CD14-positive monocyte (primary cell): ENCODE measurements around the gene FABP1. TPM values are rescaled to one million over a fixed set of nuclear protein-coding genes. Genes with fewer than 3 reads are reported as not detected.

Source experiments
- DNase-seq, 3 donors: peaks; one replicate each; pipeline ENCODE4 v3.0.0-alpha.2; 2011 to 2022
- H2AFZ ChIP-seq: 2 replicates; pipeline ENCODE4 v1.6.0; 2012; ENCODE audit warnings: mild to moderate bottlenecking, low read depth, low read length, inconsistent platforms; ENCODE audit not compliant: insufficient read depth, poor library complexity, severe bottlenecking
- H3K27ac ChIP-seq, 2 donors: 1 replicate in 1 of 2; 2 replicates in 1 of 2; pipeline ENCODE4 v1.5.1; 2012 to 2013; ENCODE audit warnings: low read length in 2 of 2, control low read depth in 1 of 2, inconsistent platforms in 1 of 2, low read depth in 1 of 2, mild to moderate bottlenecking in 1 of 2
- H3K27me3 ChIP-seq, 2 donors: one replicate each; pipeline versions ENCODE4 v1.6.0 to v1.6.1; 2011 to 2013; ENCODE audit warnings: low read length in 2 of 2; ENCODE audit not compliant: control insufficient read depth in 2 of 2, insufficient read depth in 2 of 2
- H3K36me3 ChIP-seq, 2 donors: replicated peaks in 1 of 2; 1 replicate in 1 of 2; 2 replicates in 1 of 2; pipeline versions ENCODE4 v1.5.1 to v1.6.1; 2012 to 2013; ENCODE audit warnings: low read length in 2 of 2, control low read depth in 1 of 2, inconsistent platforms in 1 of 2, mild to moderate bottlenecking in 1 of 2; ENCODE audit not compliant: insufficient read depth in 2 of 2, control insufficient read depth in 1 of 2
- H3K4me1 ChIP-seq, 2 donors: 1 replicate in 1 of 2; 2 replicates in 1 of 2; pipeline versions ENCODE4 v1.5.1 to v1.6.1; 2012 to 2013; ENCODE audit warnings: low read length in 2 of 2, control low read depth in 1 of 2, inconsistent platforms in 1 of 2, mild to moderate bottlenecking in 1 of 2, moderate library complexity in 1 of 2; ENCODE audit not compliant: insufficient read depth in 2 of 2, control insufficient read depth in 1 of 2
- H3K4me2 ChIP-seq: replicated peaks from 2 replicates; pipeline ENCODE3; 2012; ENCODE audit warnings: low read length, moderate library complexity, mild to moderate bottlenecking; ENCODE audit not compliant: poor library complexity, severe bottlenecking; ENCODE audit errors: extremely low read depth
- H3K4me3 ChIP-seq, 3 experiments: fragments of 200-600 bp in 1 of 3; sonication (generic) in 1 of 3; replicated peaks in 1 of 3; 1 replicate in 2 of 3; 2 replicates in 1 of 3; pipeline ENCODE4 v1.5.1; 2011 to 2013; ENCODE audit warnings: low read length in 3 of 3, mild to moderate bottlenecking in 3 of 3, control low read depth in 2 of 3, low read depth in 2 of 3, inconsistent platforms in 1 of 3, moderate library complexity in 1 of 3
- H3K79me2 ChIP-seq: 2 replicates; pipeline ENCODE4 v1.6.0; 2012; ENCODE audit warnings: mild to moderate bottlenecking, control low read depth, inconsistent platforms, low read length, moderate library complexity; ENCODE audit not compliant: insufficient read depth
- H3K9ac ChIP-seq: 2 replicates; pipeline ENCODE4 v1.6.0; 2017; ENCODE audit warnings: low read length, mild to moderate bottlenecking; ENCODE audit not compliant: insufficient read depth, poor library complexity, severe bottlenecking
- H3K9me3 ChIP-seq, 2 donors: replicated peaks in 1 of 2; 1 replicate in 1 of 2; 2 replicates in 1 of 2; pipeline versions ENCODE4 v1.5.1 to v1.6.1; 2012 to 2013; ENCODE audit warnings: low read length in 2 of 2, control low read depth in 1 of 2; ENCODE audit not compliant: control insufficient read depth in 1 of 2, insufficient read depth in 1 of 2
- H4K20me1 ChIP-seq: 2 replicates; pipeline ENCODE4 v1.6.0; 2012; ENCODE audit warnings: mild to moderate bottlenecking, low read length, control low read depth, moderate library complexity; ENCODE audit not compliant: insufficient read depth
- H3K27ac Mint-ChIP-seq, 7 donors: one replicate each; pipeline ENCODE4 v1.8.0; 2020; ENCODE audit warnings: mild to moderate bottlenecking in 7 of 7, mixed read lengths in 7 of 7, moderate library complexity in 6 of 7, inconsistent platforms in 2 of 7
- H3K27me3 Mint-ChIP-seq, 3 donors: one replicate each; pipeline ENCODE4 v1.8.0; 2021 to 2022; ENCODE audit warnings: low read depth in 3 of 3, mild to moderate bottlenecking in 3 of 3, mixed read lengths in 3 of 3, moderate library complexity in 3 of 3, inconsistent platforms in 1 of 3
- H3K36me3 Mint-ChIP-seq, 2 donors: one replicate each; pipeline ENCODE4 v1.8.0; 2020; ENCODE audit warnings: mixed read lengths in 2 of 2, inconsistent platforms in 1 of 2, mild to moderate bottlenecking in 1 of 2
- H3K4me1 Mint-ChIP-seq: one replicate; pipeline ENCODE4 v1.8.0; 2020; ENCODE audit warnings: mild to moderate bottlenecking, mixed read lengths
- H3K4me3 Mint-ChIP-seq, 2 donors: one replicate each; pipeline ENCODE4 v1.8.0; 2020; ENCODE audit warnings: mild to moderate bottlenecking in 2 of 2, mixed read lengths in 2 of 2, moderate library complexity in 1 of 2
- H3K9me3 Mint-ChIP-seq, 7 donors: one replicate each; pipeline ENCODE4 v1.8.0; 2020 to 2022; ENCODE audit warnings: mixed read lengths in 7 of 7, mild to moderate bottlenecking in 6 of 7, moderate library complexity in 6 of 7, inconsistent platforms in 2 of 7
- WGBS: methylation state at CpG from one replicate; pipeline ENCODE4 v1.1.5; 2013; ENCODE audit warnings: missing lambda C conversion rate; ENCODE audit not compliant: insufficient coverage; 5-methylcytosine and 5-hydroxymethylcytosine counted together
- intact Hi-C, 2 donors: fragments of 100-400 bp; cut with micrococcal nuclease; formaldehyde crosslinking; loops; one replicate each; pipeline versions ENCODE4 v1.15.0 to v1.15.1; 2023
- polyA plus RNA-seq, 3 donors: library from polyadenylated mRNA; depleted of rRNA in 1 of 3; unstranded in 2 of 3; stranded (reverse) in 1 of 3; fragments of 300-500 nt in 2 of 3; fragments of >200 nt in 1 of 3; fragmentation: Illumina TruSeq in 2 of 3; gene quantifications; 1 replicate in 2 of 3; 2 replicates in 1 of 3; pipeline ENCODE4 v1.2.3, GENCODE V29; 2012 to 2021
- TF ChIP-seq, protein P1 (sequence below): fragments of 200-600 bp; IDR thresholded peaks from one replicate; pipeline ENCODE4 v1.8.0; 2022; ENCODE audit warnings: antibody characterized with exemption, mild to moderate bottlenecking

The FABP1 gene
- polyA plus RNA-seq, 3 donors, result not detected

- Mint-ChIP-seq H3K9me3 (peaks cover 0 to 6% (median 0%) of the 10 kb centered on the region in 7 donors), H3K27me3 (peaks cover 0 to 4% (median 1%) of the 10 kb centered on the region in 3 donors), H3K4me1 (peaks cover 19% of the 10 kb centered on the region), H3K4me3 (no peak overlapping the region), H3K27ac (no peak overlapping the region), H3K36me3 (no peaks in the 10 kb centered on the region)
- no peaks in the 10 kb centered on the region for H3K36me3 ChIP-seq
- H3K4me2 ChIP-seq, result no peak overlapping the region
- intact Hi-C loops, result no loop called here
- no peaks in the 10 kb centered on the region for H3K27me3 ChIP-seq
- no peak overlapping the region for H3K27ac ChIP-seq
- H2AFZ ChIP-seq, result no peak overlapping the region
- no peaks in the 10 kb centered on the region for H3K79me2 ChIP-seq
- TF ChIP-seq, protein P1, sequence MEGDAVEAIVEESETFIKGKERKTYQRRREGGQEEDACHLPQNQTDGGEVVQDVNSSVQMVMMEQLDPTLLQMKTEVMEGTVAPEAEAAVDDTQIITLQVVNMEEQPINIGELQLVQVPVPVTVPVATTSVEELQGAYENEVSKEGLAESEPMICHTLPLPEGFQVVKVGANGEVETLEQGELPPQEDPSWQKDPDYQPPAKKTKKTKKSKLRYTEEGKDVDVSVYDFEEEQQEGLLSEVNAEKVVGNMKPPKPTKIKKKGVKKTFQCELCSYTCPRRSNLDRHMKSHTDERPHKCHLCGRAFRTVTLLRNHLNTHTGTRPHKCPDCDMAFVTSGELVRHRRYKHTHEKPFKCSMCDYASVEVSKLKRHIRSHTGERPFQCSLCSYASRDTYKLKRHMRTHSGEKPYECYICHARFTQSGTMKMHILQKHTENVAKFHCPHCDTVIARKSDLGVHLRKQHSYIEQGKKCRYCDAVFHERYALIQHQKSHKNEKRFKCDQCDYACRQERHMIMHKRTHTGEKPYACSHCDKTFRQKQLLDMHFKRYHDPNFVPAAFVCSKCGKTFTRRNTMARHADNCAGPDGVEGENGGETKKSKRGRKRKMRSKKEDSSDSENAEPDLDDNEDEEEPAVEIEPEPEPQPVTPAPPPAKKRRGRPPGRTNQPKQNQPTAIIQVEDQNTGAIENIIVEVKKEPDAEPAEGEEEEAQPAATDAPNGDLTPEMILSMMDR, result no peak
- no peak overlapping the region for H3K4me3 ChIP-seq
- H4K20me1 ChIP-seq, result no peaks in the 10 kb centered on the region
- no peak for DNase-seq
- H3K4me1 ChIP-seq, result peaks cover 7 to 9% of the 10 kb centered on the region in 2 donors
- no peaks in the 10 kb centered on the region for H3K9me3 ChIP-seq
- H3K9ac ChIP-seq, result no peak overlapping the region
Measured at GRCh38 chr2:88092773-88093172, 35.1 kb downstream of the FABP1 start.

DNA sequence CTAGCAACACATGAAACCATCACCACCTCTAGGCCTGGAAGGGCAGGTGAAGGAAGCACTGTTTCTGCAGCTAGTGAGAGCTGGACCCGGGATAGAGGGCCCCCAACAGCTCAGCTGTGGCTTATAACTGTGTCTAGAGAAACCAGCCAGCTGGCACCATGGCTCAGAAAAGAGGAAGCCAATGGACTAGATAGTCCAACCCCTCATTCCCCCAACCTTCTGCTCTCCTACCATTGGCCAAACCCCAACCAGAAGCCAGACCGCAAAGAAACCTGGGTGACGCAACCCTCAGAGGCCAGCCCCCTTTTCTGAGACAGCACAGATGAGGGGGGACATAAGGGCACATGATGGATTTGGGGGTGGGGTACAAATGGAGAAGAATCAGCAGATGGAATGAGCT, 35.9 kb downstream of the FABP1 start:
- no peaks in the 10 kb centered on the region for H3K36me3 Mint-ChIP-seq
- Histone ChIP-seq H2AFZ (peak overlapping the region; percentile 39), H3K9me3 (no peaks in the 10 kb centered on the region), H3K9ac (no peak overlapping the region), H3K4me3 (no peak overlapping the region), H3K4me2 (no peak overlapping the region), H3K27ac (no peak overlapping the region), H4K20me1 (no peaks in the 10 kb centered on the region), H3K27me3 (no peaks in the 10 kb centered on the region), H3K36me3 (no peaks in the 10 kb centered on the region), H3K79me2 (no peaks in the 10 kb centered on the region), H3K4me1 (peaks cover 7 to 9% of the 10 kb centered on the region in 2 donors)
- TF ChIP-seq, protein P1, result no peak
- 0% methylated on average over 2 of the region's 3 CpGs for WGBS
- H3K4me1 Mint-ChIP-seq, result peaks cover 19% of the 10 kb centered on the region
- no peak overlapping the region for H3K4me3 Mint-ChIP-seq
- peak in 1 of 3 donors; percentile 9 for DNase-seq
- intact Hi-C loops, result no loop called here
- peaks cover 0 to 6% (median 0%) of the 10 kb centered on the region in 7 donors for H3K9me3 Mint-ChIP-seq
- H3K27me3 Mint-ChIP-seq, result peaks cover 0 to 4% (median 1%) of the 10 kb centered on the region in 3 donors
- peak overlapping the region in 2 of 7 donors; percentile 31 to 48 for H3K27ac Mint-ChIP-seq
